ACC112 (cell line): ENCODE measurements around the gene THSD8.
A peak's percentile ranks its signal among the peaks of the same experiment; 100 is the strongest.

Experiments used
- H2AFZ ChIP-seq: fragments of 200-600 bp; sonication (generic); one replicate; pipeline ENCODE4 v1.6.0; 2017; ENCODE audit warnings: antibody characterized with exemption, low read length; ENCODE audit not compliant: unreplicated experiment
- H3K27ac ChIP-seq: fragments of 200-600 bp; sonication (generic); 2 replicates; pipeline ENCODE4 v1.5.1; 2014; ENCODE audit warnings: low read depth, mild to moderate bottlenecking, antibody characterized with exemption, low read length, moderate library complexity
- H3K27me3 ChIP-seq: fragments of 200-600 bp; sonication (generic); 2 replicates; pipeline ENCODE4 v1.6.1; 2014; ENCODE audit warnings: mild to moderate bottlenecking, antibody characterized with exemption, low read length, moderate library complexity, mixed read lengths; ENCODE audit not compliant: insufficient read depth
- H3K36me3 ChIP-seq: fragments of 200-600 bp; sonication (generic); 2 replicates; pipeline ENCODE4 v1.6.1; 2016; ENCODE audit warnings: mild to moderate bottlenecking, antibody characterized with exemption, low read length, moderate library complexity, mixed read lengths; ENCODE audit not compliant: insufficient read depth
- H3K4me1 ChIP-seq: fragments of 200-600 bp; sonication (generic); one replicate; pipeline ENCODE4 v1.6.1; 2016; ENCODE audit warnings: low read length, mixed read lengths; ENCODE audit not compliant: insufficient read depth, unreplicated experiment, control insufficient read depth
- H3K4me3 ChIP-seq: fragments of 200-600 bp; sonication (generic); 2 replicates; pipeline ENCODE4 v1.5.1; 2014; ENCODE audit warnings: mild to moderate bottlenecking, low read depth, low read length
- H3K79me2 ChIP-seq: fragments of 200-600 bp; sonication (generic); one replicate; pipeline ENCODE4 v1.6.0; 2016; ENCODE audit warnings: low read length; ENCODE audit not compliant: control insufficient read depth, unreplicated experiment, insufficient read depth

The THSD8 gene

GRCh38 chr19:12833738-12834565 is 32.1 kb downstream of the THSD8 start:
- H3K4me3 ChIP-seq: peak overlapping the region; percentile 59
- no peaks in the 10 kb centered on the region for H3K36me3 ChIP-seq
- peaks cover 62% of the 10 kb centered on the region for H3K27me3 ChIP-seq
- no peaks in the 10 kb centered on the region for H3K4me1 ChIP-seq
- H3K27ac ChIP-seq: no peak overlapping the region
- H2AFZ ChIP-seq: no peak overlapping the region
- H3K79me2 ChIP-seq: no peaks in the 10 kb centered on the region

GRCh38 chr19:12834566-12834943 is 32.7 kb downstream of the THSD8 start, which contains the start of gene RTBDN:
Gene RTBDN (minus strand): TSS chr19:12834579. CDS start chr19:12829979, 4,600 bp downstream.
- Histone ChIP-seq H3K79me2 (no peaks in the 10 kb centered on the region), H3K27ac (no peak within 1 kb of the TSS), H3K36me3 (no peaks in the 10 kb centered on the region), H3K4me3 (peak within 1 kb of the TSS; percentile 59), H2AFZ (no peak within 1 kb of the TSS), H3K4me1 (no peaks in the 10 kb centered on the region), H3K27me3 (peaks cover 68% of the 10 kb centered on the region)

- H3K36me3 ChIP-seq: no peaks in the 10 kb centered on the region
- no peak overlapping the region for H2AFZ ChIP-seq
- H3K27ac ChIP-seq: no peak overlapping the region
- H3K79me2 ChIP-seq: no peaks in the 10 kb centered on the region
- H3K27me3 ChIP-seq: peaks cover 74% of the 10 kb centered on the region
- no peak overlapping the region for H3K4me3 ChIP-seq
- no peaks in the 10 kb centered on the region for H3K4me1 ChIP-seq
Observed at GRCh38 chr19:12834976-12835757, 33.3 kb downstream of the THSD8 start.

- peaks cover 76% of the 10 kb centered on the region for H3K27me3 ChIP-seq
- H3K4me3 ChIP-seq: no peak overlapping the region
- no peak overlapping the region for H3K27ac ChIP-seq
Observed at GRCh38 chr19:12836529-12836863, 34.6 kb downstream of the THSD8 start.

GRCh38 chr19:12837225-12837624 is 35.4 kb downstream of the THSD8 start:
- H2AFZ ChIP-seq: no peak overlapping the region
- no peak overlapping the region for H3K27ac ChIP-seq
- H3K4me1 ChIP-seq: no peaks in the 10 kb centered on the region
- H3K27me3 ChIP-seq: peaks cover 69% of the 10 kb centered on the region
- H3K36me3 ChIP-seq: no peaks in the 10 kb centered on the region
- no peak overlapping the region for H3K4me3 ChIP-seq
- H3K79me2 ChIP-seq: no peaks in the 10 kb centered on the region

More at GRCh38 chr19:12836529-12836863, 34.6 kb downstream of the THSD8 start:
- no peak overlapping the region for H2AFZ ChIP-seq
- H3K36me3 ChIP-seq: no peaks in the 10 kb centered on the region
- H3K79me2 ChIP-seq: no peaks in the 10 kb centered on the region
- H3K4me1 ChIP-seq: no peaks in the 10 kb centered on the region

- no peak within 1 kb of the TSS for H2AFZ ChIP-seq
- H3K4me3 ChIP-seq: peak within 1 kb of the TSS; percentile 60; the same call in 1 of the 2 replicates
- no peak within 1 kb of the TSS for H3K27ac ChIP-seq
Observed at GRCh38 chr19:12838182-12838885, 36.5 kb downstream of the THSD8 start, which contains the start of gene MAST1. Gene MAST1 (plus strand): TSS chr19:12838515. CDS start chr19:12838573, 58 bp downstream.

GRCh38 chr19:12838886-12839756 is 37.3 kb downstream of the THSD8 start:
- Histone ChIP-seq H3K4me3 (no peak overlapping the region), H3K27me3 (peaks cover 57% of the 10 kb centered on the region), H2AFZ (no peak overlapping the region), H3K27ac (no peak overlapping the region), H3K79me2 (no peaks in the 10 kb centered on the region), H3K4me1 (peaks cover 2% of the 10 kb centered on the region), H3K36me3 (no peaks in the 10 kb centered on the region)

More at GRCh38 chr19:12838182-12838885, 36.5 kb downstream of the THSD8 start, which contains the start of gene MAST1:
- Histone ChIP-seq H3K79me2 (no peaks in the 10 kb centered on the region), H3K36me3 (no peaks in the 10 kb centered on the region), H3K4me1 (no peaks in the 10 kb centered on the region), H3K27me3 (peaks cover 63% of the 10 kb centered on the region)

- Histone ChIP-seq H3K27ac (no peak overlapping the region), H2AFZ (peak overlapping the region; percentile 75), H3K4me3 (peak overlapping the region; percentile 69), H3K79me2 (no peaks in the 10 kb centered on the region), H3K36me3 (no peaks in the 10 kb centered on the region), H3K27me3 (peaks cover 45% of the 10 kb centered on the region), H3K4me1 (peaks cover 2% of the 10 kb centered on the region)
Observed at GRCh38 chr19:12840091-12841079, 38.5 kb downstream of the THSD8 start.

GRCh38 chr19:12841094-12841493 is 39.2 kb downstream of the THSD8 start:
- Histone ChIP-seq H2AFZ (peak overlapping the region; percentile 75), H3K27ac (no peak overlapping the region), H3K36me3 (no peaks in the 10 kb centered on the region), H3K79me2 (no peaks in the 10 kb centered on the region), H3K4me1 (peaks cover 2% of the 10 kb centered on the region), H3K4me3 (peak overlapping the region; percentile 69), H3K27me3 (peaks cover 38% of the 10 kb centered on the region)
